GM10266 (cell line): ENCODE measurements around the gene BCL11B.

ENCODE experiments used
- DNase-seq: peaks from one replicate; pipeline ENCODE4 v3.0.0; 2012; ENCODE audit errors: extremely low spot score
- TF ChIP-seq, protein P1 (sequence below): IDR thresholded peaks from 2 replicates; pipeline ENCODE4 v1.5.1; 2012; ENCODE audit warnings: mild to moderate bottlenecking, low read depth; ENCODE audit not compliant: control insufficient read depth, insufficient read depth; ENCODE audit errors: missing control alignments

Gene BCL11B

DNA sequence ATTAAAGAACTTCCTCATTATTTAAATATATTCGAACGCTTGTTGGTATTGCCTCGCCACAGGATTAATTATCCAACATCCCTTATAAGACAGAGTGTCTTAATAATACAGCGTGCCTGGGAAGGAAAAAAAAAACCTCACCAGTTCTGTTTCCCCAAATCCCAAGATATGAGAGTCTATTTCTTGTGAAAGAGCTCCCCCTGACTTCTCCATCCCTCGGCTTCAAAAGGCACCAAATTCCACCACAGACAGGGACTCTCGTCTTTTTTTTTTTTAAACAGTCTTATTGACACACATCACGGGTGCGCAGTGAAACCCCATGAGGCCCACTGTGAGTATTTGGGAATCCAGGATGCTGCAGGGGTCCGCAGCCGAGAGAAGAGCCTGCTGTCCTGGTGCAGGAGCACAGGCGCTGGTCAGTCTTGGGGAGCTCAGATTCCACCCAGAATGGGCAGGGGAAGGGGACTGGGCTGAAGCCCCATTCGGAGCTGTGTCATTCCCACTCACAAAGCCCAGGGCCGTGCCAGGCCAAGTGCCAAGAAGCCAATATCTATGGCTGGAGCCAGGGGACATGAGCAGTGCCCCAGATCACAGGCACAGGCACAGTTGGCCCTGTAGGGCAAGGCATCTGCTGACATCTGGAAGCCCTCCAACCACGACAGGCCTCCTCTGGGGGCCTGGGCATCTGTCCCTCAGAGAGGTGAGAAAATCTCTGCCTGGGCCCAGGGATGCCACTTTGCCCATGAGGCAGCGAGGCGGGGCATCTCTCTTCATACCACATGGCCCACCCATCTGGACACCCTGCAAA is 71.9 kb downstream of the BCL11B start:
- no peak for DNase-seq
- TF ChIP-seq, protein P1, sequence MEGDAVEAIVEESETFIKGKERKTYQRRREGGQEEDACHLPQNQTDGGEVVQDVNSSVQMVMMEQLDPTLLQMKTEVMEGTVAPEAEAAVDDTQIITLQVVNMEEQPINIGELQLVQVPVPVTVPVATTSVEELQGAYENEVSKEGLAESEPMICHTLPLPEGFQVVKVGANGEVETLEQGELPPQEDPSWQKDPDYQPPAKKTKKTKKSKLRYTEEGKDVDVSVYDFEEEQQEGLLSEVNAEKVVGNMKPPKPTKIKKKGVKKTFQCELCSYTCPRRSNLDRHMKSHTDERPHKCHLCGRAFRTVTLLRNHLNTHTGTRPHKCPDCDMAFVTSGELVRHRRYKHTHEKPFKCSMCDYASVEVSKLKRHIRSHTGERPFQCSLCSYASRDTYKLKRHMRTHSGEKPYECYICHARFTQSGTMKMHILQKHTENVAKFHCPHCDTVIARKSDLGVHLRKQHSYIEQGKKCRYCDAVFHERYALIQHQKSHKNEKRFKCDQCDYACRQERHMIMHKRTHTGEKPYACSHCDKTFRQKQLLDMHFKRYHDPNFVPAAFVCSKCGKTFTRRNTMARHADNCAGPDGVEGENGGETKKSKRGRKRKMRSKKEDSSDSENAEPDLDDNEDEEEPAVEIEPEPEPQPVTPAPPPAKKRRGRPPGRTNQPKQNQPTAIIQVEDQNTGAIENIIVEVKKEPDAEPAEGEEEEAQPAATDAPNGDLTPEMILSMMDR: no peak

DNA sequence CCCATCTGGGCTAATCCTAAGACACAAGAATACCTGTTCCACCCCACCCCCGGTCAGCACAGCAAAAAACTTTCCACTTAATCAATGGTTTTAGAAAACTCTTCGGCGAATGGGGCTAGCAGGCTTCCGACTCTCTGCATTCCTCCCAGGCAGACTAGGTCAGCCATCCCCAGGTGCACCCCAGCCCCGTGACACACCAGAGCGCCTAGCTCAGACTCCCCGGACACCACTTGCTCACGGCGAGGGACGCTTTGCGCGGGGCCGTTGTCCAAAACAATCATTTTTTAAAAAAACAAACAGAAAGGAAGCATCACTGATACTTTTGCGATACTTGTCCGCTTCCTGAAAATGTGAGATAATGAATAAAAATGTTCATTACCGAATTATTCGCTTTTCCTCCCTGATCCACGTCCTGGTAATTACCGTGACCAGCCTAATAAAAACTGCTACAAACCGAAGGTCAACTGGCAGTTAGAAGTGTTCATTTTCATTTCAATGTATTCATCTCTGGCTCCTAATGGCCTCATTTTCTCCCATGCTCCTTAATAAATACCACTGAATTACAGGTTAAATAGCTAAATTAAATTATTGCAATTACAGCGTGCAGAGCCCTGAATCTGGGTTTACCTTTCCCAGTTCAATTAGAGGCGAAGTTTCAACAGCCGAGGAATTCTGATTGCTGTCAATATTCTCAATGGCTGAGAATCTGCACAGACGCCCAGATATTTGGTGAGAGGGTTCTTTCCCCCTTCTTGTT is 73.1 kb downstream of the BCL11B start:
- DNase-seq: no peak
- TF ChIP-seq, protein P1: no peak

DNA sequence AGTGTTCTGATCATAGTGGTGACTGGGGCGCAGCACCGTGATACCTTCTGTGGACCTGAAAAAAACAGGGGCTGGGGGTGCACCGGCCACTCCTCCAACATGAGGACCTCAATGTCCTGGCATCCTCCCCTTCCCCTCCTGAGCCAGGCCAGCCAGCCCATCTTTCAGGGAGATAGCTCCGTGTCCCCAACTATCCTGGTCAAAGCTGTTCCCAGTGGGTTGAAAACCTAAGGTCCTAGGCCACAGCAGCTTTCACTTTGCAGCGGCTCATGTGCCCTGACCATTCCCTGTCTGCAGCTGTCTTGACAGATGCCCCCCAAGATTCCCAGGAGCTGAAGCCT is 75.7 kb downstream of the BCL11B start:
- TF ChIP-seq, protein P1: no peak
- no peak for DNase-seq

DNA sequence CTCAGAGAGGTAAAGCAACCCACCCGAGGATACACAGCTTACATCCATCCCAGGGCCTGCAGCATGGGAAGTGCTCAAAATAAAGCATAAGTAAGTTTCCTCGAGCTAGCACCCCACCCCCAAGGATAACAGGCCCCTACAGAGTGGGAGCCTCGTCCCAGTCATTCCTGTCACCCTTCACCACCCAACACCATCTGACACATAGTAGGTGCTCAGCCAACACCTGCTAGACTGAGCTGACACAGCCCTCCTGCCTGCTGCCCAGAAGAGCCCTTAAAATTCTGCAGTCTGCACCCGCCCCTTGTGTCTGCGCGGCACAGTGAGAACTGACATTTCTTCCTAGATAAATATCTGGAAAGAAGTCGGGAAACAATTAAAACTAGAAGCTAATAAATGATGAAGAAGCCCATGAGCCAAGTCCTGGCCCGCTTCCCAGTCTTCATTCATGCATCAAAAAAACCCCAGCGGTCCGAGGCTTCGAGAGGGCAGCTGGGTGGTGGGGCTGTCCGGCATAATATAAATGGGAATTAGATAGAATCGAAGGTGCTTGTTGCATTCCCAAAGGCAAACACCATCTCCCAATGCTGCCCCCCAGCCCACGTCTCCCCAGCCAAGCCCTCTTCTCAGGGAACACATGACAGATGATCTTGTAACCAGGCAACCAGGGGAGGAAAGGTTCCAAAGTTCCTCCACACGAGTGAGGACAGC is 76.2 kb downstream of the BCL11B start:
- TF ChIP-seq, protein P1: no peak
- DNase-seq: no peak

DNA sequence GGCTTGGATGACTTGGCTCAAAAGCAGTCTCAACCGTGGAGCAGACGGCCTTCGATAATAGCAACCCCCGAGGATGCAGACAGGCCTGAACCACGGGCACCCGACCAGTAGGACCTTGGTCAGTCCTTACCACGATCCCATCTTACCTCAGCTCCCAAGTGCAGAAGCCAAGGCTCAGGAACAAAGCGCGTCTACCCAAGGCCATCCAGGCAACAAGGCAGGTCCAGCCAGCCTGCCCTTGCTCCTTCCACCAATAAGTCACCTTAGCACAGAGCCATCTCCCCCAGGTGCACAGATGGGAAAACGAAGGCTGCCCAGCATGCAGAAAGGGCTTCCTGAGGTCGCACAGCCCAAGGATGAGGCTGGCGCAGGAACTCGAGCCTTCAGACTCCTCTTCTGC is 77.3 kb downstream of the BCL11B start:
- no peak for DNase-seq
- TF ChIP-seq, protein P1: no peak

DNA sequence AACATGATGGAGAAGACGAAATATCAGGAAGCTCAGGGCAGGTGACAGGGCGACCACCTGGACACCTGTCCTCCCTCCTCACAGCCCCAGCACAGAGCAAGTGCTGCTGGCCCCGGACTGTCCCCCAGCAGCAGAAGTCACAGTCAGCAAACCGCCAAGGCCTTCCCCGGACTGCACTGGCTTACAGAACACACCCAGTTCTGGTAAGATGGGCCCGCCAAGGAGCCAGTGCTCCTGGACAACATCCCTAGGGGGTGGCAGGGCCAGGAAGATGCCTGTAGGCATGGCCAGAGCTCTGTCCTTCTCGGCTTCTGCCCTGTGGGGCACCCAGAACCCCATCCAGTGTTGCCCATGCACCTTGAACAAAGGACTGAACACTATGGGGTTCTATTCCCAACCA is 77.9 kb downstream of the BCL11B start:
- no peak for DNase-seq
- TF ChIP-seq, protein P1: no peak
